ENCODE measurements around the gene ERH.

DNA sequence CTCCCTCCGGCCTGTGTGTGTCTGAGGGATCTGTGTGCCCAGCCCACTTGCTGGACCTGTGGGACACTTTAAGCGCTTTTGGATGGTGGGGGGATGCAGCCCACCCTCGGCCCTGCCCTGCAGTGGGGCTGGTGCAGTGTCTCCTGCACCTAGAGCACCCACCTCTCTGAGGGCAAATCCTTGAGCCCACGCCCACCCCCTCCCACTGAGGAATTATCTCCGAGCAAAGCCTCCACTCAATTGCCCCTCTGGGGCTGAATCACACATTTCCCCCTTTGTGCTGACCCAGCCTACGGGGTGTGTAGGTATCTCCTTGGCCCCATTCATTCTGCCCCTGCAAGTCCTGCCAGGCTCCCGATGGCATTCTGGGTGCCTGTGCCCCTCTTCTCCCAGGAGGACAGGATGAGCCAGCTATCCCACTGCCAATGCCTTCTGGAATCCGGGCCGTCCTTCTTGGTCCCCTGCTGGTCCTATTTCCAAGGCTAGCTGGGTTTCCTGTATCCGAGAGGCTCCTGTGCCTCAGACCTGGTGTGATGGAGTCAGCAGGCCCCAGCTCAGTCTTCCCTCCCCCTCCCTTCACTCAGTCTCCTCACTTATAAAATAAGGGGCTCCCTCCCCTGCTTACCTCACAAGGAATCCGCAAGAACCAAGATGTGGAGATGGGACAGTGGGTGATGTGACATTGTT is 48.9 kb downstream of the ERH start:
- TF ChIP-seq, protein P1, sequence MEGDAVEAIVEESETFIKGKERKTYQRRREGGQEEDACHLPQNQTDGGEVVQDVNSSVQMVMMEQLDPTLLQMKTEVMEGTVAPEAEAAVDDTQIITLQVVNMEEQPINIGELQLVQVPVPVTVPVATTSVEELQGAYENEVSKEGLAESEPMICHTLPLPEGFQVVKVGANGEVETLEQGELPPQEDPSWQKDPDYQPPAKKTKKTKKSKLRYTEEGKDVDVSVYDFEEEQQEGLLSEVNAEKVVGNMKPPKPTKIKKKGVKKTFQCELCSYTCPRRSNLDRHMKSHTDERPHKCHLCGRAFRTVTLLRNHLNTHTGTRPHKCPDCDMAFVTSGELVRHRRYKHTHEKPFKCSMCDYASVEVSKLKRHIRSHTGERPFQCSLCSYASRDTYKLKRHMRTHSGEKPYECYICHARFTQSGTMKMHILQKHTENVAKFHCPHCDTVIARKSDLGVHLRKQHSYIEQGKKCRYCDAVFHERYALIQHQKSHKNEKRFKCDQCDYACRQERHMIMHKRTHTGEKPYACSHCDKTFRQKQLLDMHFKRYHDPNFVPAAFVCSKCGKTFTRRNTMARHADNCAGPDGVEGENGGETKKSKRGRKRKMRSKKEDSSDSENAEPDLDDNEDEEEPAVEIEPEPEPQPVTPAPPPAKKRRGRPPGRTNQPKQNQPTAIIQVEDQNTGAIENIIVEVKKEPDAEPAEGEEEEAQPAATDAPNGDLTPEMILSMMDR (IDR thresholded peaks at IDR 0.05), result no peak
- TF ChIP-seq EZH2 (IDR thresholded peaks at IDR 0.05; ENCODE audit: borderline replicate concordance, insufficient read depth, low read depth, low read length, poor library complexity, severe bottlenecking), result no peak
